Suprapubic skin (tissue), 4 donors: Measurements from ENCODE around the gene CACNA1I.

Experiments
- CTCF ChIP-seq, 2 donors: fragments of 200-600 bp in 1 of 2; fragments of 450-650 bp in 1 of 2; sonication (generic) in 1 of 2; IDR thresholded peaks; one replicate each; pipeline ENCODE4 v1.5.1; 2016 to 2019; ENCODE audit warnings: antibody characterized with exemption in 2 of 2, mild to moderate bottlenecking in 1 of 2, moderate library complexity in 1 of 2
- EP300 ChIP-seq: sonication (generic); formaldehyde crosslinking; IDR thresholded peaks from one replicate; pipeline ENCODE4 v1.6.1; 2017; ENCODE audit warnings: antibody characterized with exemption
- POLR2A ChIP-seq, 2 donors: fragments of 450-650 bp; IDR thresholded peaks; one replicate each; pipeline ENCODE4 v1.6.1; 2017; ENCODE audit warnings: antibody characterized with exemption in 2 of 2, mild to moderate bottlenecking in 2 of 2, moderate library complexity in 2 of 2
- POLR2AphosphoS5 ChIP-seq, 3 donors: sonication (generic); formaldehyde crosslinking; IDR thresholded peaks; one replicate each; pipeline ENCODE4 v1.6.1; 2017; ENCODE audit warnings: antibody characterized with exemption in 3 of 3

- TF ChIP-seq POLR2A (IDR thresholded peaks at IDR 0.05) (no peak), CTCF (IDR thresholded peaks at IDR 0.05) (no peak), POLR2AphosphoS5 (IDR thresholded peaks at IDR 0.05) (no peak), EP300 (no peak)
Observed at GRCh38 chr22:39654131-39654926, 83.8 kb downstream of the CACNA1I start.
